Limb (tissue), 2 donors: ENCODE results near the gene APMAP.

Experiments used
- DNase-seq, 2 donors: peaks; one replicate each; pipeline ENCODE4 v3.0.0-alpha.2; 2016; ENCODE audit errors: extremely low spot score in 2 of 2

APMAP gene

DNA sequence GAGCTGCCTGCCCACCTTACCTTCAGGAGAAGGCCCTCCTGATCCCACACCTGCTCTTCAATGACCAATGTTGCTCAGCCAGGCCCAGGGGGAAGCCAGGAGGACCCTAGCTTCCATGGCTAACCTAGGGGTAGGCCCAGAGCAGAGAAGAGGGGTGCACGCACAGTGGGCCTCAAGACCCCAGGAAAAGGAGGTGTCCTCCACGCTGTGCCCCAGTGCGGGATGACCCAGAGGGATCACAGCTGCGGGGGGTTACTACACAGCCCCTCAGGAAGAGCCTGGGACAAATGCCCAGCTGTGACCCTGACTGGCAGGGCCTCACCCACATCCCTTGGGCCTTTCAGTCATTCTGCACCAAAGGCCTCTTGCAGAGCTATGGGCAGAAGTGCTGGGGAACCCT is 31.6 kb upstream of the APMAP start:
- no peak for DNase-seq

DNA sequence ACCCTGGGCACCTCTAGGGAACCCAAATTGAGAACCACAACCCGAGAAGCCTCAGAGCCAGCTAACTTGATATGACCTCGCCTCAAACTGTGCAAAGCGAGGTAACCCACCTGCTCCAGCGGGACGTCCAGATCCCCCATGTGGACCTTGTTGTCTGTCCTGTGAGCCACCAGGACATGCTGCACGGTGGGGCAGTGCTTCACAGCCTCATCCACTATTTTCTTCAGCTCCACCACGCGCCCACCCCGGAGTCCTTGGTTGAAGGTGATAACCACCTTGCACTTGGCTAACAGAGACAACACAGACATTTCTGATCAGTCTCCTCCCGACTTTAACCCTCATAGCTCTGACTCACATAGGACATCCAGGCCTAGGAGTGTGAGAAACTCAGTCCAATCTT is 30.8 kb upstream of the APMAP start:
- DNase-seq: no peak

DNA sequence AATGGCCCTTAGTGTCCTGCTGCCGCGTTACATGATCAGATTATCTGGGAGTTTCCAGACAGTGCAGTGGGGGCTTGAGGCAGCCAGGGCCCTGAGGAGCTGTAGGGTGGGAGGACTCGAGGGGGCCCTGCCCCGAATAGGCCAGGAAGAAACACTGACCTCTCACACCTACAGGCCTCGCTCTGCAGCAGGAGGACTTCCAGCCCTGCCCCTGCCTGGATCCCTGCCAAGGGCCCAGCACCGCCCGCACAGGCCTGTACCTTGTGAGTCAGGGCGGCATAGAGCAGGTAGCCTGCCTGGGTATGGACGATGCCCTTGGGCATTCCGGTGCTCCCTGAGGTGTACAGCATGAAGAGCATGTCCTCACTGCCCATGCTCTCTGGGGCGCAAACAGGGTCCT is 30.1 kb upstream of the APMAP start:
- no peak for DNase-seq

DNA sequence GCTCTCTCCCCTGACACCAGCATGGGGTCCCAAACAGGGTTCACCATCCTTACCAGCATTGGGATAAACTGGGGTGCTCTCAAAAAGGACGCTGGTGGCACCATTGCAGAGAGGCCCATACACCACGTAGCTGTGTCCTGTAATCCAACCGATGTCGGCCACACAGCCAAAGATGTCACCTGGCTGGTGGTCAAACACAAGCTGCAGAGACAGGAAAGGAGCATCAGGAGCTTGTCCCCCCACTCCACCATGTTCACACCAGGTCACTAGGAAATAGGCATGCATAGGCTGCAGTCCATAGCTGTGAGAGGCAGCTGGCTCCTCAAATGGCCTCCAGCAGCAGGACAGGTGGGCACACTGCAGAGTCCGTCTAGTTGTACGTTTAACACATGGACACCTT is 28.8 kb upstream of the APMAP start:
- no peak for DNase-seq

DNA sequence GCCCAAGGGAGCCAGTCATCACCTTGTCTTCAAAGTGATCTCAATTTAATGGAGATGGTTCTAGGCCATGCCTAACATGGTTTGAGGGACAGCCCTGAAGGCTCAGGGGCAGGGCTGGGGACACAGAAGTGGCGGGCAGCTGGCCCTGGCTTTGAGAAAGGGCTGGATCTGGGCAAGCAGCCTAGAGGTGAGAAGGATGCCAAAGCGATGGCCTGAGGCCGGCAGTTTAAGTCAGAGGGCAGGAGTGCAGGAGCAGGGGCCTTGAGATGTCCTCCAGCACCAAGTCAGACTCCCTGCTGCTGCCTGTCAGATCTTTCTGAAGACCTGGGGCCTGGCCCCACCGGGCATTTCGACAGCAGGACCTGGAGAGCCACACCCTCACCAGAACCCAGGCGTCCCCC is 28.4 kb upstream of the APMAP start:
- no peak for DNase-seq

DNA sequence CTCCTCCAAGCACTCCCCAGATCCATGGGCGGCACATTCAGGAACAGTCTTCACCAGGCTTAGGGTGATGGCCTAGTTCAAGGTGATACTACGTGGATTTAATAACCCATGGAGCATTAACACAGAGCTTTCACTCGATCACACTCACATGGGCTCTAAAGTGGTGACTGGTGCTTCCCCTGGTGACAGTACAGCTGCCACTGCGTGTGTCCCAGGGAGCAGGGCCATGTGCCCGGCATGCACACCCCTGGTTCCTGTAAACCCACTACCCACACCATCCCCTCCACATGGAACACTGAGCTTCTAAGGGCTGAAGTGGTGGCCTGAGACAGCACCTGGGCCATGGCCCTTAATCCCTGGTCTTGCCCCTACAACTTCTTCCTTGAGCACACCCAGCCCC is 27.8 kb upstream of the APMAP start:
- no peak for DNase-seq

DNA sequence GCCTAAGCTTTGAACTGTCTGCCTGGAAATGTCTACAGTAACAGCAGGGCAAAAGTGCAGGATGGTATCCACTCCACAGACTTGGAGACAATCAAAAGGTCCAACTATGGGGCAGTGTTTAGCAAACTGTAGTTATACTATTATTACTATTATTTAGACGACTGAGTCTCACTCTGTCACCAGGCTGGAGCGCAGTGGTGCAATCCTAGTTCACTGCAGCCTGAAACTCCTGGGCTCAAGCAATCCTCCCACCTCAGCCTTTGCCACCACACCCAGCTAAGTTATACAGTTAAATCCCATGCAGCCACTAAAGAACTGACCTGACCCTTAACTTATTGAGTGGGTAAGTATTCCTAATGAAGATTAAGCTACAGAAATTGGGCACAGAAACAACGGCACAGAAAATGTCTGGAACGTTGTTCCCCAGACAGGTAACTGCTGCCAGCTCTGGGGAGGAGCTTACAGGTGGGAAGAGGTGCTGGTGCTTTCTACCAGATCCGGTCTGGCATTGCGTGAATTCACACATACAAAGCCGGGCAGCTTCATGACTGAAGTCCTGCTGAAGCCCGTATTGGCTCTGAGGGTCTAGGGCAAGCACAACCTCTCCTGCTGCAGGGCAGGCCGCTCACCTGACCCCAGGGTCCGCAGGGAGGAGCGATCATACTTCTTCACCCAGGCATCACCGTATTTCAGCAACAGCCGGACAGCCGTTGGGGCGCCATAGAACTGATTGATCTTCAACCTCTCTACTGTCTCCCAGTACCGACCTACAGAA is 27.0 kb upstream of the APMAP start:
- no peak for DNase-seq

DNA sequence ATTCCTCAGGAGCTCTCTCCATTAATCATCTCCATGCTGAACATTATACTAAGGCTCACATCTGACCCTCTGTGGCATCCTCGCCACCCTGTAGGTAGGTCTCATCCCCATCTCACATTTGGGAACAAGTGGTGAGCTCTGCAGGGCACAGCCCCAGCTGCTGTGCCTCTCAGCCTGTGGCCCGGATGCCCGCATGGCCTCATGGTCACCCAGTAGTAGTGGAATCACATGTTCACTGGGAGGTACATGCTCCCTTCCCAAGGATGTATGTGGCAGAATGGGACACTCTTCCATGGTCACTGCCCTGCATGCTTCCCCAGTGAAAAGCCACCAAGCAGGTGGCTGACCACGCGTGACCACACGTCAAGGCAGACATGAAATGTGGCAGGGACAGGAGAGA is 26.3 kb upstream of the APMAP start:
- DNase-seq: no peak

DNA sequence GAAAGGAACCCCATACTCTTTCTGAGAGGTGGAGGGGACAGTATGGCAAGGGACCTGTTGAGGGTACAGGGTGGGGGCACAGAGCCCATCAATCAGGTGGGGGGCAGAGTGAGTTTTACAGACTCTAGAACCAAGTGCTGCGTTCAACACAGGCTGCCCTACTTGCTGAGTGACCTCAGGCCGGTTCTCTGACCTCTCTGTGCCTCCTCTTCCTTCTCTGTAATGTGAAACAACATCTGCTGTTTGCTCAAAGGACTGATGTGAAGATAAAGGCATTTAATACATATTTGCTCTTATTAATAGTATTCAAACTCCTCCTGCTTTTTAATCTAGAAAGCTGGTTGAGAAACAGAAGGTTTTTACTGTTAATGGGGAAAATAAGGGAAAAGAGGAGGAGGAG is 25.9 kb upstream of the APMAP start:
- no peak for DNase-seq

DNA sequence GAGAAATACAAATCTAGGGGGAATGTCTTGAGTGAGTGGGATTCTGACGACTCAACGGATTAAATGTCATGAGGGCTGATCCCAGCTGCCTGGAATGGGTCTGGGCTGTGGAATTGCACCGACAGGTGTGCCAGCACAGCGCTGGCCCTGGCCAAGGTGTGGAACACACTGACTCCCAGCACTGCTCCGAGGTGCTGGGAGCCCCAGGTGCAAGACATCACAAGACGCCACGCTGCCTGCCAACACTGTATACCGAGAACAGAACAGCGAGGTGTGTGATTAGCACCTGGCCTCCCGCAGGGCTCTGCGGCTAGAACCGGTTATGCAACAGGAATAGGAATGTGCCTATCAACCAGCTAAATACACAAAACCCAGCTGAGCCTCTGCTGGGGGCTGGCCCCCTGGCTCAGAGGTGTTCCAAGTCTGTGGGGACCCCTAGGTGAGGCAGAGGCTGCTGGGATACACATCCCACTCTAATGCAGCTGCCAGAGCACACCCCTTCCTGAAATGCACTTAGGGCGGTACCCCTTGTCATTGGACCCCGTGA is 24.8 kb upstream of the APMAP start:
- DNase-seq: no peak

DNA sequence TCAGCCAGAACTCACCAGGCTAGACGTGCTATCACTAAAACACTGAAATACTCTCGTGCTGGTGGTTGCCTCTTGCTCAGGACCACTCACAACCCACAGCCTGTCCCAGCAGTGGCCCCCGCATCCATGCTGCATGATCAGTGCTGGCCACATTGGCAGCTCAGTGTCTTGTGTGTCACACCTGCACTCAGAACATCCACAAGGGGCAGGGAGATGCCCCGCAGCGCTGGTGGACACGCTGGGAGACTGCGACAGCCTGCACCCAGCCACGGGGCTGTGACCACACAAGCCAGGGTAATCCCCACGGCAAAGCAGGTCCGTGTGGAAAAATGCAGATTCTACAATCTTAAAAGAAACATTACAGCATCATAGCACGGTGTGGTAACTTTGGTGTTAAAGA is 23.9 kb upstream of the APMAP start:
- no peak for DNase-seq

DNA sequence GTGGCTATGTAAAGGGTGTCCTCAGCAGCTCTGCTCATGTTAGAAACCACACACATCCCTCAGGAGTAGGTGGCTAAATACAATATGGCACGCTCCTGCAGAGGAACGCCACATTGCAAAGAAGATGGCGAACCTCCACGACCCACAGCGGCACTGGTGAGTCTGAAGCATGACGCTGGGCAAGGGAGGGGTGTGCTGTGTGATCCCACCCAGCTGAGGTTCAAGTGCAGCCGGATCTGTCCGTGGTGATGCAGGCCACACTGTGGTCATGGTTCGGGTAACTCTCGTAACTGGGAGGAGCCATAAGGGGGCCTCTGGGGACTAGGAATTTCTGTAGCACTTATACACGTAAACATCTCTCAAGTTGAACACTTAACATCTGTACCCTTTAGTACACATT is 23.4 kb upstream of the APMAP start:
- no peak for DNase-seq

DNA sequence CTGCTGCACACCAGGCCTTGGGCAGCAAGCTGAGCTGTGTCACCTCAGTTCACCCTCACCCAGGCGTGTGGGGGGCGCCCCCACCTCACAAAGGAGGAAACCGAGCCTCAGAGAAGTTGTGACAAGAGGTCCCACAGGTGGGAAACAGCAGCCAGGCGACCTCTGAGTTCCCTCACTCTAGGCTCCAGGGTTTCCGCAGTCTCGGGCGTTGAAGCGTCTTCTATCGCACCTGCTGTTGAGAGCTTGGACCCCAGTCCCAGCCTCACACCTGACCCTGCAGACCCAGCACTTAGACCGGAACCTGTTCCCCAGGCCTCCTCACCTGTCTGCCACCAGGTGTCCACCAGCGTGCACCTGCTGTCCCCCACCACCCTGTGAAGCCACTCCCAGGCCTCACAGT is 22.3 kb upstream of the APMAP start:
- no peak for DNase-seq

DNA sequence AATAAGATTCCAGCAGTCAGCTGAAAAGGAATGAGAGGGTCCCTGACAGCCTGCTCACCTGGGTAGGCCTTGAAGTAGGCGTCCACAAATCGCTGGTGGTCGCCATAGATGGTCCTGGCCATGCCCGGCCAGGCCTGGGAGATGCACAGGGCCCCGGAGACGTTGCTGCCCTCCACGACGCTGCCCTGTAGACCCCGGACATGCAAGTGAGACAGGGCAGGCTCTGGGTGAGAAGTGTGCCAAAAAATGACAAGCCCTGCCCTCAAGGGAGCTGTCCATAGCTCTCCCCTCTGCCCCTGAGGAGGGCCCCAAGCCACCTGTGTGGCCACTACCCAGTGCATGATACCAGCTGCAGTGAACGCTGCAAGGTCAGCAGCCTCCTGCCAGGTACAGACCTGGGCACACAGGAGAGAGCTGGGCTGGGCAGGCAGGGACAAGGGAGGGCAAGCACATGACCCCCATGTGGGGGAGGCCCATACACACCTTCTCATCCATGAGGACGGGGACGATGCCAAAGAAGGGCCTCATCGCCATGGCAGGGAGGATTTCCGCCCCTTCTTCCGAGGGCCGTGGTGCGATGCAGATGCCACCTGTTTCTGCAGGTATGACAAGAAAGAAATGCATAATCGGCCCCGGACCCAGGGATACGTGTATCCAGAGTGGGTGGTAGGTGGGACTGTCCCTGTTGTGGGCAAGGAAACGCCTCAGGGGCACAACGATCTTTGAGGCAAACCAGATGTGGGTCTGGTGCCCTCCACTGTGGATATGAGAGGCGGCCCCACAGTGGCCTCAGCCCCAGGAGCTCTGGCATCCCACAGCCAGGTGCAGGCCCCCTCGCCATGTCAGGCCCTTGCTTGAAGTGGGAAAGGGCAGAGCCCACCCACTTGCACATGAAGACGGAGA is 21.2 kb upstream of the APMAP start:
- no peak for DNase-seq

DNA sequence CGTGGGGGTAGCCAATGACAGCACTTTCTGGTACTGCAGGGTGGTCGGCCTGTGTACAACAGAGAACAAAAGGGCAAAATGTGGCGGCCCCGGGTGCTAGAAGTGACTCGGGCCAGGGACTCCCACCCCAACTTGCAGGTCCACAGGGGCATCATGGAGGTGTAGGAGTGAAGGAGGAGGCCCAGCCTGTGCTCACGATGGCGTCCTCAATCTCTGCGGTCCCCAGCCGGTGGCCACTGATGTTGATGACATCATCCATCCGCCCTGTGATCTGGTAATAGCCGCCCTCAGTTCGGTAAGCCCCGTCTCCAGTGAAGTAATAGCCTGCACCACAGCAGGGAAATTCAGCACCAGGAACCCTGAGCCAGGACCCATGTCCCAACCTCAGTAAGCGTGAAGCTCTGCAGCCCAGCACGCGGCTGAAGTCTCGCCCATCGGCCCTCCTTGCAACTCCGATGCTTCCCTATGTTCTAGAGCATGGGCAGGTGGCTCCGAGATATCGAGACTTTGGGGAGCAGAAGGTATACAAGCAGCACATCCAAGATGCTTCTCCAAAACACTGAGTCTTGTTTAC is 20.2 kb upstream of the APMAP start:
- no peak for DNase-seq

DNA sequence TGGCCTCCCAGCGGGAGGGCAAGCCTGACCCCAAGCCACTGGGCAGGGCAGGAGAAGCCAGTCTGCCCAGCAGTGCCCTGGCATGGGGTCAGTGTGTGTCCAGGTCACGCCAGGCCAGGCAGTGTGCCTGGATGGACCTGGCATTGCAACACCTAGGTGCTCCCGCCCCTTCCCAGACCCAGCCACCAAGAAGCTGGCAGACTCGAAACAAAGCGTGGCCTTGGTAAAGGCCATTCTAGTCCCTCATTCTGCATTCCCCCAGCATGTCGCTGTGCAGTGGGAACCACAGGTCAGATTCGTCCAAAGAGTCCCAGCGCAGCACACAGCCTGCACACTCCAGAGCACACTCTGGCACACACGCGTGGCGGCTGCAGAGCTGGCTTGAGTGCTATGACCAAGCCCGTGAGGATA is 19.3 kb upstream of the APMAP start:
- no peak for DNase-seq

DNA sequence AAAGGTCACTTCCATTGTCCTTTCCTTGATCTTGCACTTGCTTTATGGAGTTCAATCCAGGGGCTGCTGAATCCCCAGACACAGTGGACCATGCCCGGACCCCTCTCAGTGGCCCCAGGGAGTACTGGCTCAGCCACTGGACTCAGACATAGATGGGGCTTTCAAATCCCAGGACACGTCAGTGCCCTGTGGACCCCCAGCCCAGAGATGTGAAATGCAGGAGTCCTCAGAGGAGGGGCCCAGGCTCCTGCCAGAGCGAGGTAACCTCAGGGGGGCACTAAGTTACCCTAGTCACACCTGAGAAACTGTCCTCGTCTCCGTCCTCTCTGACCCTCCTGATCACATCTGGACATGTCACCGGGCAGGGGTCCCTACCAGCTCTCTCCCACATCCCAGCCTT is 18.7 kb upstream of the APMAP start:
- no peak for DNase-seq

DNA sequence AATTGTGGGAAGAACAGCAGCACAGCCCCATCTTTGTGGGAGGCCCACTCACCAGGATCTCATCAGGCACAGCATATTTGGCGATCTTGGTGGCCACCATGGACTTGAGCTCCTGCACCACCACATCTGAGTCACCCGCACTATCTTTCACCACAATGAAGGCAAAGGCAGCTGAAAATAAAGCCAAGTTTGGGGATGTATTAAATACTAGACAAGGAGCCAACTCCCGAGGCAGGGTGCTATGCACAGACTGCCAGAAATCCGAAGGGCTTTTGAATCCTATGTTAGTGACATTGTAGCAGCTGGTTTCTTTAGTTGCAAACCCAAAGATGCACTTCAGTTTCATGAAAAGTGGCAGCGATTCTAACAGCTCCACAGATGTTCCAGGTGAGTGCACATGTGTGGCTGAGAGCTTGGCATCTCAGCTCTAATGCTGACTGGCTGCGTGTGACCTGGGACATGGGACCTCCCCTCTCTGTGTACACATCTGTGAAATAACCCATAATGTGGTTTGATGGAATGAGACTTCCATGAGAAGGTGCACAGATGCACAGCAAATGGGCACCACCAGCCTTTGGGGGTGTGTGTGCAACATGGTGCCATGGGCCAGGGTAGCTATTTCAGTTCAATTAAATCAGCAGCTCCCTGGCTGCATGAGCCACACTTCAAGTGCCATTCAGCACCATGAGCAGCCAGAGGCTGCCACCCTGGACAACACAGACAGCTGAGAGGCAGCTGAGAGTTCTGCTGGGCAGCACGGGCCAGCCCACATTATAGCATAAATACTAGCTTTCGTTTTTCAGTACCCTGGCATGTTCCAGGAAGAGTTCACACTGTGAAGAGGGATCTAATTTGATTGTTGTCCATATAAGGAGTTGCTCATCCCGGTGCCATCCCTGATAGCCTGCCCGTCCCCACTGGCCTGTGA is 16.9 kb upstream of the APMAP start:
- DNase-seq: no peak

DNA sequence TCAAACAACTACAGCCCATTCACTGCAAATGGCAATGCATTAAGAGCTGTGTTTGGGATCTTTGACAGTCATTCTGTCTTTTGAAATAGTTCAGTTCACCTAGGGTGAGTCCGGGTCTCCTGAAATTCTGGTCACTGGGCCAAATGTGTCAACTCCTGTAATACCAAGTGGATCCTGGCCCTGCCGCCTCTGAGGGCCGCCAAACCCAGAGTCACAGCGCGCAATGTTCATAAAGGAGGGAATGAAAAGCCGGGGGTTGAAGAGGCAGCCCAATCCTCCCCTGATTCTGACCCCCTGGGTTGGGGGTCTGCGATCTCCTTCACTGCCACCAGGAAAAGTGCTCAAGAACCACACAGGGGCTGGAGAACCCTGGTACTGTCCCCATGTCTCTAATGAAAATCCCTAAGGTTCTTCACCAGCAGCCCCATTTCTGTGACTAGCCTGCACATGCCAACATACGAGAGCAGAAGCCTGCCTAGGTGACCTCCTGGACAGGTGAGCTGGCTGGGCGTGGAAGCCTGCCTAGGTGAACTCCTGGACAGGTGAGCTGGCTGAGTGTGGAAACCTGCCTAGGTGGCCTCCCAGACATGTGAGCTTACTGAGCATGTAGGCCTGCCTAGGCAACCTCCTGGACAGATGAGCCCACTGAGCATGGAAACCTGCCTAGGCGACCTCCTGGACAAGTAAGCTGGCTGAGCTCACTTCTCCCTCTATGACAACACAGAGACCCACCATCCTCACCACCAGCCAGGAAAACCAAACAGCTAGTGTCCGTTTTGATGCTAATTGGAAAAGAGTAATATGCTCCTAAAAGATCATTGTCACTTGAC is 16.1 kb upstream of the APMAP start:
- no peak for DNase-seq
